ENCODE measurements around the gene FCRL6. TPM values are rescaled to one million over a fixed set of nuclear protein-coding genes. Genes with fewer than 3 reads are reported as not detected.

FCRL6 gene
- total RNA-seq, 4 donors from 2014 or later: 0.17 to 0.80 (median 0.42) TPM; not detected in 1

- 51 to 64% methylated on average over 4 of the region's 4 CpGs for WGBS, 2 donors
- no peak for TF ChIP-seq POLR2A (IDR thresholded peaks at IDR 0.05)
- no peak for TF ChIP-seq CTCF (IDR thresholded peaks at IDR 0.05)
- no peak overlapping the region for H3K4me3 ChIP-seq (ENCODE audit: low read depth, poor library complexity, severe bottlenecking)
- no peak for DNase-seq (ENCODE audit: low spot score in 2 of 2)
- intact Hi-C loops (cut with DNase I; ENCODE audit: low total_unique reads): no loop called here
These were observed 45.1 kb downstream of the FCRL6 start for GRCh38 chr1:159847231-159847630.

GRCh38 chr1:159848326-159848725, 46.2 kb downstream of the FCRL6 start:
- TF ChIP-seq CTCF (IDR thresholded peaks at IDR 0.05) (no peak), POLR2A (IDR thresholded peaks at IDR 0.05) (no peak)
- intact Hi-C loops (cut with DNase I; ENCODE audit: low total_unique reads): no loop called here
- H3K4me3 ChIP-seq (ENCODE audit: low read depth, poor library complexity, severe bottlenecking): no peak overlapping the region
- no peak for DNase-seq (ENCODE audit: low spot score in 2 of 2)
- 41 to 68% methylated on average over 3 of the region's 3 CpGs for WGBS, 2 donors

- no peak for DNase-seq (ENCODE audit: low spot score in 2 of 2)
- intact Hi-C loops (cut with DNase I; ENCODE audit: low total_unique reads): no loop called here
- H3K4me3 ChIP-seq (ENCODE audit: low read depth, poor library complexity, severe bottlenecking): no peak overlapping the region
- 30 to 64% methylated on average over 2 of the region's 2 CpGs for WGBS, 2 donors
- TF ChIP-seq POLR2A (IDR thresholded peaks at IDR 0.05) (no peak), CTCF (IDR thresholded peaks at IDR 0.05) (no peak)
These were observed 47.6 kb downstream of the FCRL6 start for GRCh38 chr1:159849626-159850366.

GRCh38 chr1:159851407-159851806, 49.2 kb downstream of the FCRL6 start:
- TF ChIP-seq CTCF (IDR thresholded peaks at IDR 0.05): no peak
- TF ChIP-seq POLR2A (IDR thresholded peaks at IDR 0.05): no peak
- intact Hi-C loops (cut with DNase I; ENCODE audit: low total_unique reads): no loop called here
- WGBS, 2 donors: 52 to 79% methylated on average over 1 of the region's 1 CpG
- H3K4me3 ChIP-seq (ENCODE audit: low read depth, poor library complexity, severe bottlenecking): no peak overlapping the region
- no peak for DNase-seq (ENCODE audit: low spot score in 2 of 2)

GRCh38 chr1:159853417-159854115, 51.4 kb downstream of the FCRL6 start:
- TF ChIP-seq POLR2A (IDR thresholded peaks at IDR 0.05) (no peak), CTCF (IDR thresholded peaks at IDR 0.05) (no peak)
- intact Hi-C loops (cut with DNase I; ENCODE audit: low total_unique reads): no loop called here
- no peak for DNase-seq (ENCODE audit: low spot score in 2 of 2)

More at GRCh38 chr1:159853417-159854115, 51.4 kb downstream of the FCRL6 start:
- WGBS, 2 donors: 18 to 22% methylated on average over 6 of the region's 6 CpGs
- no peak overlapping the region for H3K4me3 ChIP-seq (ENCODE audit: low read depth, poor library complexity, severe bottlenecking)
